ENCODE measurements around the gene PRM3.

PRM3 gene, protein sequence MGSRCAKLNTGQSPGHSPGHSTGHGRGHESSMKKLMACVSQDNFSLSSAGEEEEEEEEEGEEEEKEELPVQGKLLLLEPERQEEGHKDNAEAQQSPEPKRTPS

DNA sequence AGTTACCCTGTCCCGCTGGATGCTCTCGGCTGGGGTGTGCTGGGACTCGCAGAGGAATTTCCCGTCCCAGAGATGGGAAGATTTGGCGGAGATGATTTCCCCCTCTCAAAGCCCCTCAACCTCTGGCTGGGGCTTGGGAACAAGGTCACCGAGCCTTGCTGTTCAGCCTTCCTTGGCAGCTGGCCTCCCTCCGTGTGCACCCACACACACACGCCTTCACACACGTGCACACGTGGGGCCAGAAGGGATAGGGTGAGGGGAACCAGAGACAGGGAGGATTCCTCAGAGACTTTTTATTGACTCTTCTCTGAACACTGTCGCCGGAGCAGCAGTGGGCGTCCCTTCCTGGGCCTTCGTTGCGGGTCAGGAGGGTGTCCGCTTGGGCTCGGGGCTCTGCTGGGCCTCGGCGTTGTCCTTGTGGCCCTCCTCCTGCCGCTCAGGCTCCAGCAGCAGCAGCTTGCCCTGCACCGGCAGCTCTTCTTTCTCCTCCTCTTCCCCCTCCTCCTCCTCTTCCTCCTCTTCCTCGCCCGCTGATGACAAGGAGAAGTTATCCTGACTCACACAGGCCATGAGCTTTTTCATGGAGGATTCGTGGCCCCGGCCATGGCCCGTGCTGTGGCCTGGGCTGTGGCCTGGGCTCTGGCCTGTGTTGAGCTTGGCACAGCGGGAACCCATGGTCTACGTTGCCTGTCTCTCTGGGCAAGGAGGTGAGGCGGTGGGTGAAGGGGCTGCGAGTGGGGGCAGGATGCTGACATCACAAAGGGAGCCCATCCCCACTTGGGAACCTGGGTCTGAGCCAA is at the start of gene PRM3:
Gene PRM3 (minus strand): TSS at position 709 of the 800 bp plus-strand sequence. CDS start 34 bp downstream, at position 675.
- no peak for DNase-seq

DNA sequence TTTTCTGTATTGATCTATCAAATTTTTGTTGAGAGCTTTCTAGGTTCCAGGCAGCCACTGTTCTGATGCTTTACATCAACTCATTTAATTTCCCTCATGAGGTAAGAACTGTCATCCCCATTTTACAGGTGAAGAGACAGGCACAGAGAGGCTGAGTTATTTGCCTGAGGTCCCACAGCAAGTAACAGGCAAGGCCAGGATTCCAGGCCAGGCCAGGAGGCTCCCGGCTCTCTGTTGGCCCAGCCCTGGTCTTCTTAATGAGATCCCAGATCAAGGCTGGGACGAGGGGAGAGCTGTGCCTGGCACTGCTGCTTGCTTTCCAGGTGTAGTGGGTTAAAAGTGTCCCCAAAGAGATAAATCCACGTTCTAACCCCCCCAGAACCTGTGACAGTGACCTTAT is 49.4 kb upstream of the PRM3 start:
- DNase-seq = no peak

DNA sequence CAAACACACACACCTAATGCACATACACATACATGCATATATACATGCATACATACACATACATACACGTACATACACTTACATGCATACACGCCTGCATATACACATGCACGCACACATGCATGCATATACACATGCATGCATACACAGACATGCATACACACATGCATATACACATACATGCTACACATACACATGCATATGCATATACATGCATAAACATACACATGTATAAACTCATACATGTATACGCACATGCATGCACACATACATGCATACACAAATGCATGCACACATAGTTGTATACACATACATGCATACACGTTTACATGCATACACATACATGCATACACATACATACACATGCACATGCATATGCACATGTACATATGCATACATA is 48.2 kb upstream of the PRM3 start:
- DNase-seq = no peak

DNA sequence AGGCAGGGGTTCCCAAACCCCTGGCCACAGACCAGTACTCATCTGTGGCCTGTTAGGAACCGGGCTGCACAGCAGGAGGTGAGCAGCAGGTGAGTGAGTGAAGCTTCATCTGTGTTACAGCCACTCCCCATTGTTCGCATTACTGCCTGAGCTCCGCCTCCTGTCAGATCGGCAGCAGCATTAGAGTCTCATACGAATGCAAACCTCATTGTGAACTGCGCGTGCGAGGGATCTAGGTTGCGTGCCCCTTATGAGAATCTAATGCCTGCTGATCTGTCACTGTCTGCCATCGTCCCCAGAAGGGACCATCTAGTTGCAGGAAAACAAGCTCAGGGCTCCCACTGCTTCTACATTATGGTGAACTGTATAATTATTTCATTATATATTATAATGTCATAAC is 46.7 kb upstream of the PRM3 start:
- DNase-seq = no peak

DNA sequence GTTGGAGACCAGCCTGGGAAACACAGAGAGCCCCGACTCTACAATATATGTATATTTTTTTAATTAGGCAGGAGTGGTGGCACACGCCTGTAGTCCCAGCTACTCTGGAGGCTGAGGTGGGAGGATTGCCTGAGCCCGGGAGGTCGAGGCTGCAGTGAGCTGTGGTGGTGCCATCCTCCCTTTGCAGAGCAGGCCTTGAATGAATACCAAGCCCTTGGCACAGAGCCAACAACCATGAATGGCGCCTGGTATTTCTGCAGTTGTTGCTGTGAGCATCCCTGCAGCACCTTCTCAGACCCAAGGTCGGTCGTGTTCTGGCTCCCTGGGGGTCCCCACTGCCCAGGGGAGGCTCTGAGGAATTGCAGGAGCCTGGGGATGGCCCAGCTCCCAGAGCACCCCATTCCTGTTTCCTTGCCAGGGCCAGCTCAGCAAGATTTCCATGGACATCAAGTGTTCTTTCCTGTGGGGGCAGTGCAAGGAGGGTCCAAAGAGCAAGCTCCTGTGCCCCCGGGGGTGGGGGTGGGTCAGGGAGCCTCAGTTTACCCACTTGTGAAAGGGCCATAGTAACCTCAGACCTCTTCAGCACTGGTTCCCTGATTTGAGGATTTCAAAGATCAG is 46.2 kb upstream of the PRM3 start:
- DNase-seq = no peak

DNA sequence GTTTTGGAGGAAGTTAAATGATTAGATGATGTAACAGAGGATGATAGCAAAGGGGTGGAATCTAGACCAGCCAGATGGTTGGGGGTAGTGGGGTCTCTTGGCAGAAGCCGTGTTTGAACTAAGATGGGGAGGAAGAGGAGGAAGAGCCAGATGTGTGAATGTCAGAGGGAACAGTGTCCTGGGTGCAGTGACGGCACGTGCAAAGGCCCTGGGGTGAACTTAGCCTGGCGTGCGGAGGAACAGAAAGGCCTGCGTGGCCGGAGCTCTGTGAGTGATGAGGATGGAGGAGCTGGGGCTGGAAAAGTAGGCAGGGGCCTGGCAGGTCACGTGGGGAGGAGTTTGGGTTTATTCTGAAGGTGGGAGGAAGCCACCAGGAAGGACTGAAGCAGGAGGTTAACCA is 45.4 kb upstream of the PRM3 start:
- no peak for DNase-seq

DNA sequence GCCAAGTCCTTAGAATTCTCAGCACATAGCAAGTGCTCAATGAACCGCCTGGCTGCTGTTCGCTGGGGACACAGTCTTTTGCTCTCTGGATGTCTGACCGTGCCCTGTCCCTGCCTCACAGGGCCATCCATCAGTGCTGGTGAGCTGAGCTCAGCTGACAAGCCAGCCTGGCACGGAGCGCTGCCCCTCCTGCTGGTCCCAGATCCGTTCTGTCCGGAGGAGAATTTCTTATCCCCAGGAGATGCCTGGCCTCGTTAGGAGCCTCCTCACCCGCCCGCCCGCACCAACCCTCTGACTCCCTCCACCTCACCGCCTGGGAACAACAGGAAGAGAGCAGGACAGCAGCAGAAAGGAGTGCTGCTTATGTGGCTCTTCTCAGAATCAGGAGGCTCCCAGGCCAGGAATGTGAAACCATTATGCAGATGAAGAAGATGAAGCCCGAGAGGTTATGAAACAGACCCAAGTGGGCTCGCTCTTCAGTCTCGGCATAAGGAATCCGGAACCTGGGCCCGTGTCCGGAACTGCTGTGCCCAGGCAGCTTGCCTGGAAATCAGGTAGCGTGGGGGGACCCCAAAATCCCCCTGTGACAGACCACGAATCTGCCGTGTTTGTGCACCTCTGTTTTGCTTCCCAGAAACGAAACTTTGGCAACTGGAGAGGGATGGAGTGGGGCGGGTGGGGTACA is 43.0 kb upstream of the PRM3 start:
- DNase-seq = no peak

DNA sequence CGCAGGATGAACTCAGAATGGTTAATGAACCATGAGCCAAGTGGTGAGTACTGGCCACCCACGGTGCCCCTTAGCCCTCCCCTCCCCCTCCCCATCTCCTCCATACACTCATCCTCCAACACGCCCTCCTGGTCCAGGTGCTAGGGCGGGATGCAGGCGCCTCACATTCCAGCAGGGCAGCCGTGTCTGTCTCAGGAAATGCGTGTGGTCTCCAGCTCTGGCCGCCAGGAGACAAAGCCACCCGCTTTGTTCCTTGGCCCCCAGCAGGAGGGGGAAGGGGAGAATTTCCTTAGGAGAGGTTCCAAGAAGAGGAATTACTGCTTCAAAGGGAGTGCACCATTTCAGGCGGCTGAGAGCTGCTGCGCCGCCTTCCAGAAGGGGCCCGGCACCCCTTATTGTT is 42.1 kb upstream of the PRM3 start:
- no peak for DNase-seq

DNA sequence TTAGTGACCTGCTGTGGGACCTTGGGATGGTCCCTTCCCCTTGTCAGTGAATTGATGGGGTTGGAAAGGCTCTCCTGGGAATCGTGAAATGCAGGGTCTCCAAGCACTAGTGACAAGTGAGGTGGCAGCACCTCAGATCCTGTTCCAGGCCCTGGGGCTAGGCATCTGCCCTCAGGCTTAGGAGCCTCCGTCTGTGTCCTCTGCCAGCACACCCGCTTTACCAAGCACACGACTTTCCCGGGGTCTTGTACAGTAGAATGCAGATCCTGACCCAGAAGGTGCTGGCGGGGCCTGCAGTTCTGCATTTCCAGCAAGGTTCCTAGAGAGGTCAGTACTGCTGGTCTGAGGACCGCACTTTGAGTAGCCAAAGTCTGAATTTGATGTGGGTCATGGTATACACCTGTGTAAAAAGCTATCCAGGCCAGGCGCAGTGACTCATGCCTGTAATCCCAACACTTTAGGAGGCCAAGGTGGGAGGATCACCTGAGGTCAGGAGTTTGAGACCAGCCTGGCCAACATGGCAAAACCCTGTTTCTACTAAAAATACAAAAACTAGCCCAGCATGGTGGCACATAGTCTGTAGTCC is 41.0 kb upstream of the PRM3 start:
- no peak for DNase-seq

DNA sequence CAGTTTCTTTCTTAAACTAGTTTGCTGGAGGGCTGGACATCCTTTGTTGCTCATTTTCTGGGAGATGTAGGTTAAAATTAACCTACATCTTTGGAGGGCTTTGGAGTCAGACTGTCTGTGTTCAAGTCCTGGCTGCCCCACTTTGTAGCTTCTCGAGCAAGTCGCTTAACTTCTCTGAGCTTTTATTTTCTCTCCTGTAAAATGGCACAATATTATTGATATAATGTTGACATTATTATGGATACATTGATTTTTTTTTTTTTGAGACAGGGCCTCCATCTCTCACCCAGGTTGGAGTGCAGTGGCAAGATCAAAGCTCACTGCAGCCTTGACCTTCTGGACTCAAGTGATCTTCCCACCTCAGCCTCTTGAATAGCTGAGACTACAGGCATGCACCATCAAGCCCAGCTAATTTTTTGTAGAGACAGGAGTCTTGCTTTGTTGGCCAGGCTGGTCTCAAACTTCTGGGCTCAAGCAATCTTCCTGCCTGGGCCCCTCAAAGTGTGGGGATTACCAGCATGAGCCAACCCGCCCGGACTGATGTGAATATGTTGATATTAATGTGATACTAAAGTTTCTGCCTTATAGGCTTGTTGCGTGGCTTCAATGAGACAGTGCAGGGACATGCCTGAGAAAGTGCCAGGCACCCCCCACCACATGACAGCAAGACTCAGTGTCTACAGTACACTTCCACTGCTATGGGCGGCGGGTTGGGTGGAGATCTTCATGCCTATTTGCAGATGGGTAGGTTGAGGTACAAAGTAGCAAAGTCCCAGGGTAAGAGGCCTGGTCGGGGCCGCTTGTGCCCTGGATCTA is 40.3 kb upstream of the PRM3 start:
- DNase-seq = no peak

DNA sequence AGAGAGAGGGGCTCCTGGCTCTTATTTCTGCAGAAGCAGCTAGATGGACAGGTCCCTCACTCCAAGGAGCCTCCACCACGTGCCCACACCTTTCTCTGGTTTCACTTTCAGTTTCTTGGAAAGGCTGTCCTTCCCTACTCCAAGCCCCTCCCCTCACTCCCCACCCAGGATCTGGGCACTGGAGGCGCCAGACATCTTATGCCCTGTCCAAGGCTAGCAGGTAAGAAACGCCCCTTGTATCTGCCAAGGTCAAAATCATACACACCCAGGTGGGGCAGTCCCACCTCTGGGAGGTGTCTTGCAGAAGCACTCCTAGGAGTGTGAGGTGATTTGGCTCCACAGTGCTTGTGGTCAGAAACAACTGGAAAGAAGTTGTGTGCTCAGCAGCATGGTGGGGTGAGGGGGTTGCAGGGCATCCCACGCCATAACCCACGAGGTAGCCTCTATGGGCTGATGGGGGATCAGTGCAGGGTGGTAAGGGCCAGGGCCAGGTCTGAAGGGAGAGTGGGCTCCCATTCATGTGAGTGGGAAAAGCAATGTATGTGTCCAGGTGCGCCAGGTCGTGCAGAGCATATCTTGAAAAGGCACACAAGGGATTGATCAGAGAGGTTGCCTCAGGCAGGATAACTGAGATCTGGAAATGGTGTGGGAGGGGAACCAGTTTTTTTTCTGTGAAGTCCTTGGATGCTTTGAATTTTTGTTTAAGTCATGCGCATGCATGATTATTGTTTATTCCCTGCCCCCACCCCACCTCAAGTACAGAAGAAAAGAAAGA is 39.5 kb upstream of the PRM3 start:
- DNase-seq = no peak

DNA sequence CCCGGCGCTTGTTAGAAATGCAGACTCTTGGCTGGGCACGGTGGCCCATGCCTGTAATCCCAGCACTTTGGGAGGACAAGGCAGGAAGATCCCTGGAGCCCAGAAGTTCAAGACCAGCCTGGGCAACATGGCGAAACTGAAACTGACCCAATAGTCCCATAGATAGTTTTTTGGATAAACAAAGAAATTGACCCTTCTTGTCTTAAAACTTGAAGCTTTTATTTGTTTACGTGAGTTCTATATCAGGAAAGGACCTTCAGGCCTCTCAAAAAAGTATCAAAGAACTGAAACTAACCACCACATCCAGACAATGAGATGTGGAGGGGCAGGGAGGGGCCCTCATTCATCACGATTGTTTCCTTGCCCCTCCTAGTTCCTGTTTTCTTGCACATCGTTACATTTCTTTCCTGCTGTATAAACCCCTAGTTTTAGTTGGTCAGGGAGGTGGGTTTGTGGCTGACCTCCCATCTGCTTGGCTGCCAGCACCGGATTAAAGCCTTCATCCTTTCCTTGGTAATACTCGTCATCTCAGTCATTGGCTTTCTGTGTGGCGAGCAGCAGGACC is 37.6 kb upstream of the PRM3 start:
- no peak for DNase-seq

DNA sequence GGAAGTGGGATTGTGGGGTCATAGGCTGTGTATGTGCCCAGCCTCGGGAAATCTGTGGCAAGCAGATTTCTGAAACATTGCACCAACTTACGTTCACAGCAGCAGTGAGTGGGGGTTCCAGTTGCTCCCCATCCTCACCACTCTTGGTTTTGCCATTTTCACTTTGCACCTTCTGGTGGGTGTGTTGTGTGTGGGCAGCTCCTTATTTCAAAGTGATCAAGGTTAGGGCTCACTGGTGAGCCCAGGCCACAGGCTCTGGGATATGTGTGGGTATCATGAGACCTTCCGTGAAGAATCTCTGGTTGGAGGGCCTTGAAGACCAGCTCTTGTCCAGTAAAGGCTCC is 37.2 kb upstream of the PRM3 start:
- no peak for DNase-seq

DNA sequence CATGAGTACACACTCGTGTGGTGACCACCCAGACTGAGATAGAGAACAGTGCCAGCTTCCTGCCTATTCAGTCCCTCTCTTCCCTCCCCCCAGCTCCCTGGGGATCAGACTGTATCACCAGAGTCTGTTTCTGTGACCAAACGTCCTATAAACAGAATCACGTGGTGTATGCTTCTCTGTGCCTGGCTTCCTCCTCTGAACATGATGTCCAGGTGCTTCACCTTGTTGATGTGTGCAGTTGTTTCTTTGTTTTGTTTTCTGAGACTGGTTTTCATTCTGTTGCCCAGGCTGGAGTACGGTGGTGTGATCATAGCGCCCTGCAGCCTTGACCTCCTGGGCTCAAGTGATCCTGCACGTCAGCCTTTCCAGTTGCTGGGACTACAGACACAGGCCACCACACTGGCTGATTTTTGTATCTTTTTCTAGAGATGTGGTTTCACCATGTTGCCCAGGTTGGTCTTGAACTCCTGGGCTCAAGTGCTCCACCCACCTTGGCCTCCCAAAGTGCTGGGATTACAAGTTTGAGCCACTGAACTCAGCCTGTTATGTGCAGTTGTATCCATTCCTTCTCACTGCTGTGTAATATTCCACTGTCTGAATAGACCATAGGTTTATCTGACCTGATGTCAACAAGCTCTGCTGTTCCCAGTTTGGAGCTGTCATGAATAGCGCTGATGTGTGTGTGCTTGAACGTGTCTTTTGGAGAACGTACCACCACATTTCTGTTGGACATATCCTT is 36.6 kb upstream of the PRM3 start:
- DNase-seq = no peak

DNA sequence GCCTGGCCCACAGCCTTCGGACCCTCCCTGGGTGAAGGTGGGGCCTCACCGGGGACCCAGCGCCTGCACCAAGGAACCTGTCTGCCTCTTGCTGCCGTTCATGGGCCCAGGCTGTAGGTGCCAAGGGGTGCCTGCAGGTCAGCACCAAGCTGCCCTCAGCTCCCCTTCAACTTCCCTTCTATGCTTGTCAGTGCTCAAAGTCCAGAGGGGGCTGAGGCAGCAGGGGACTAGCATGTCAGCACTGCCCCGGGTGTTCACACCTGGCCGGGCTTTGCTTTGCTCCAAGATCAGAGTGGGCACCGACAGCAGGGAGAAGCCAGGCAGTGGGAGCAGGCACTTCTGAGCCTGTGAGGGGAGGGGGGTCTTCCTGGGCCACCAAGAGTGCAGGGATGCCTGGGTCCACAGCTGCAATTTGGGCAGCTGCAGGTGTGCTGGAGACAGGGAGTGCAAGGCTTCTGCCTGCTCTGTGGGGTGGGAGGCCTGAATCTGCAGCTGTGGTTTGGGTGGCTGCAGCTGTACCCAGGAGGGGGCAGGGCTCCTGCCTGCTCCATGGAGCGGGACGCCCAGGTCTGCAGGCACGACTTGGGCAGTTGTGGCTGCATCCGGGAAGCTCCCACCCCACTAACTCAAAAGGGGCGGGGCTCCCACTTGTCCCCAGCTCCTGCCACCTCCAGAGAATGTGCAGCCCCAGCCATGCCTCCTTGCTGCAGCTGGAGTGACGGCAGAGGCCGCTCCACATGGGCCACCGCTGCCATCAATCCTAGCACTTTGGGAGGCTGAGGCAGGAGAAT is 35.3 kb upstream of the PRM3 start:
- no peak for DNase-seq

DNA sequence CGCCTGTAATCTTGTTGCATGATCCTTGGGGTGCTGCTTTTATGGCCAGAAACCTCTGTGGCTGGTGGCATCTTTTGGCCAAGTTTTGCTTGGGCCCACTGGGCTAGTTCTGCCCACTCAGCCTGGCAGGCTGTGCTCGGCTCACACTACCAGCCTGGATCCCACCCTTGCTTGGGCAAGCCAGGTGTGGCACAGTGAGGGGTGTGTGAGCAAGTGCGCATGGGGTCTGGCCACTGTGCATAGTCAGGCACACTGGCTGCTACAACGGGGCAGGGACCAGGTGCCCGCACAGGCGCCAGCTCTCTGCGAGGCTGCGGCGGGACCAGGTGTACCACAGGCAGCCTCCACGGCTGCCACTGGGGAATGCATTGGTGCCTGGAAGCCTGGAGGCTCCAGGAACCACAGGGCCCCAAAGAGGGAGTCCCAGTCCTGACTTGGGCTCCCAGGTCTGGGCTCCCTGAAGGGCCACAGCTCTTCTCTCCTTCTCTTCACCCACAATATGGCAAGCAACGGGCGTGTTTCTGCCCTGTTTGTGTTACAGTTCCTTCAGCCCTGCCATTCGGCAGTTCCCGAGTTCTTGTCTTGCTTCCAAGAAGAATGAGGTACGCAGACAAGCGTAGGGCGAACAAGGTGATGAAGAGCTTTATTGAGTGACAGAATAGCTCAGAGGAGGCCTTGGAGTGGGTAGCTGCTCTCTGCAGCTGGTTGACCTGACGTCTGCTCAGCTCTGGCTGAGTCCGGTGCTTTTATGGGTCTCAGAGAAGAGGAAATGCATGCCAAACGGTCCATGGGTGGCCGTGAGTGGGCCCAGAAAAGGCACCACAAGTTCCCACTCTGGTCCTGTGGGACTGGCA is 34.4 kb upstream of the PRM3 start:
- no peak for DNase-seq

DNA sequence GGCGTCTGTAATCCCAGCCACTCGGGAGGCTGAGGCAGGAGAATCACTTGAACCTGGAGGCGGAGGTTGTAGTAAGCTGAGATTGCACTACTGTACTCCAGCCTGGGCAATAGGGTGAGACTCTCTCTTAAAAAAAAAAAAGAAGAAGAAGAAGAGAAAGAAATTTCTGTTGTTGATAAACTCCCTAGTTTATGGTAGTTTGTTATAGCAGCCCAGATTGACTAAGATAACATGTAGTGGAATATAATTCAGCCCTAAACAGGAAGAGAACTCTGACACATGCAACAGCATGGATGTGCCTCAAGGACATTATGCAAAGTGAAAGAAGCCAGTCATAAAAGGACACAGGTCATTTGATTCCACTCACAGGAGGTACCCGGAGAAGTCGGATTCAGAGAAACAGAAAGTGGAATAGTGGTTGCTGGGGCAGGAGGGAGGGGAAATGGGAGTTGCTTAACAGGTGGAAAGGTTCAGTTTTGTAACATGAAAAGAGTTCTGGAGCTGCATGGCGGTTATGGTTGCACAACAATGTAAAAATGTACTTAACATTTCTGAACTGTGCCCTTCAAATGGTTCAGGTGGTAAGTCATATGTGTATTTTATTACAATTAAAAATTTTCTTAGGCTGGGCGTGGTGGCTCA is 33.7 kb upstream of the PRM3 start:
- DNase-seq = no peak

DNA sequence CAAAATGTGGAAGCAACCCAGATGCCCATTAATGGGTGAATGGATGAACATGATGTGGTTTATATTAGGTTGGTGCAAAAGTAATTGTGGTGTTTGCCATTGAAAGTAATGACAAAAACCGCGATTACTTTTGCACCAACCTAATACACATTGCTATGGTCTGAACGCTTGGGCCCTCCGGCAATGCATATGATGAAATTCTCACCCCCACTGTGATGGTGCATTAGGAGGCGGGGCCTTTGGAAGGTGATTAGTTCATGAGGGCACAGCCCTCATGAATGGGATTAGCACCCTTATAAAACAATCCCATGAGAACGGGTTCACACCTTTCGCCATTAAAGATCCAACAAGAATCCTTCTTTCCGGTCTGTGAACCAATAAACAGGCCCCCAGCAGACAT is 33.0 kb upstream of the PRM3 start:
- DNase-seq = no peak
